Bronchial epithelial cell (primary cell): ENCODE results near the gene DNAAF5. TPM values are rescaled to one million over a fixed set of nuclear protein-coding genes. Genes with fewer than 3 reads are reported as not detected.
A peak's percentile ranks its signal among the peaks of the same experiment; 100 is the strongest.

Experiments
- DNase-seq: peaks from one replicate; pipeline ENCODE4 v3.0.0-alpha.2; 2010; ENCODE audit warnings: low read depth
- FAIRE-seq: peaks from 2 replicates; lab custom pipeline; 2011; peaks lifted over from hg19 to GRCh38; lab: Jason Lieb, UNC
- H3K27me3 ChIP-seq: 2 replicates; pipeline ENCODE4 v1.5.1; 2011; ENCODE audit warnings: low read length; ENCODE audit not compliant: control insufficient read depth, insufficient read depth
- H3K36me3 ChIP-seq: 2 replicates; pipeline ENCODE4 v1.5.1; 2011; ENCODE audit warnings: low read length; ENCODE audit not compliant: control insufficient read depth, insufficient read depth
- H3K4me3 ChIP-seq: 2 replicates; pipeline ENCODE4 v1.5.1; 2011; ENCODE audit warnings: mild to moderate bottlenecking, low read depth, low read length, control low read depth
- total RNA-seq: library from RNA; depleted of rRNA; stranded (reverse); fragments of >200 nt; gene quantifications from 2 replicates; pipeline ENCODE4 v1.2.1, GENCODE V29; 2014
- TF ChIP-seq, protein P1 (sequence below): IDR thresholded peaks from 2 replicates; pipeline ENCODE4 v1.5.1; 2011; ENCODE audit warnings: mild to moderate bottlenecking, moderate library complexity, low read length, control low read depth, inconsistent platforms; ENCODE audit not compliant: insufficient read depth, severe bottlenecking

The DNAAF5 gene
- total RNA-seq, 1 donor from 2014 or later: 9.7 TPM

DNA sequence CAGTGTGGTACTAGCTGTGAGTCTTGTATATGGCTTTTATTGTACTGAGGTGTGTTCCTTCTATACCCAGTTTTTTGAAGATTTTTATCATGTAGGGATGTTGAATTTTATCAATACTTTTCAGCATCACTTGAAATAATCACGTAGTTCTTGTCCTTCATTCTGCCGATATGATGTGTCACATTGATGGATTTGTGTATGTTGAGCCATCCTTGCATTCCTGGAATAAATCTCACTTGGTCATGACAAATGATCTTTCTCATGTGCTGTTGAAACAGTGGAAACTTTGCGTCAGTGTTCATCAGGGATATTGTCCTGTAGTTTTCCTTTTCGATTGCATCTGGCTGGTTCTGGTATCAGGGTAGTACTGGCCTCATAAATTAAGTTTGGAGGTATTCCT, 7.7 kb downstream of the DNAAF5 start:
- FAIRE-seq: no peak

DNA sequence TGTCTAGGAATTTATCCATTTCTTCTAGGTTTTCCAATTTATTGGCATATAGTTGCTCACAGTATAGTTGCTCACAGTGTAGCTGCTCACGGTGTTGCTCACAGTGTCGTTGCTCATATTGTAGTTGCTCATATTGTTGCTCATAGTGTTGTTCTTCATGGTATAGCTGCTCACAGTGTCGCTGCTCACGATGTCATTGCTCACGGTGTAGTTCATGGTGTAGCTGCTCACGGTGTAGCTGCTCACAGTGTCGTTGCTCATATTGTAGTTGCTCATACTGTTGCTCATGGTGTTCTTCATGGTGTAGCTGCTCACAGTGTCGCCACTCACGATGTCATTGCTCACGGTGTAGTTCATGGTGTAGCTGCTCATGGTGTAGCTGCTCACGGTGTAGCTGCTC, 8.3 kb downstream of the DNAAF5 start:
- FAIRE-seq: peak; percentile 96
- Histone ChIP-seq H3K36me3 (no peaks in the 10 kb centered on the region), H3K4me3 (no peak overlapping the region), H3K27me3 (no peaks in the 10 kb centered on the region)
- TF ChIP-seq, protein P1, sequence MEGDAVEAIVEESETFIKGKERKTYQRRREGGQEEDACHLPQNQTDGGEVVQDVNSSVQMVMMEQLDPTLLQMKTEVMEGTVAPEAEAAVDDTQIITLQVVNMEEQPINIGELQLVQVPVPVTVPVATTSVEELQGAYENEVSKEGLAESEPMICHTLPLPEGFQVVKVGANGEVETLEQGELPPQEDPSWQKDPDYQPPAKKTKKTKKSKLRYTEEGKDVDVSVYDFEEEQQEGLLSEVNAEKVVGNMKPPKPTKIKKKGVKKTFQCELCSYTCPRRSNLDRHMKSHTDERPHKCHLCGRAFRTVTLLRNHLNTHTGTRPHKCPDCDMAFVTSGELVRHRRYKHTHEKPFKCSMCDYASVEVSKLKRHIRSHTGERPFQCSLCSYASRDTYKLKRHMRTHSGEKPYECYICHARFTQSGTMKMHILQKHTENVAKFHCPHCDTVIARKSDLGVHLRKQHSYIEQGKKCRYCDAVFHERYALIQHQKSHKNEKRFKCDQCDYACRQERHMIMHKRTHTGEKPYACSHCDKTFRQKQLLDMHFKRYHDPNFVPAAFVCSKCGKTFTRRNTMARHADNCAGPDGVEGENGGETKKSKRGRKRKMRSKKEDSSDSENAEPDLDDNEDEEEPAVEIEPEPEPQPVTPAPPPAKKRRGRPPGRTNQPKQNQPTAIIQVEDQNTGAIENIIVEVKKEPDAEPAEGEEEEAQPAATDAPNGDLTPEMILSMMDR: no peak
- DNase-seq: no peak

More for the DNA sequence above, 7.7 kb downstream of the DNAAF5 start:
- no peaks in the 10 kb centered on the region for H3K27me3 ChIP-seq
- H3K4me3 ChIP-seq: no peak overlapping the region
- TF ChIP-seq, protein P1: no peak
- DNase-seq: no peak
- H3K36me3 ChIP-seq: no peaks in the 10 kb centered on the region

DNA sequence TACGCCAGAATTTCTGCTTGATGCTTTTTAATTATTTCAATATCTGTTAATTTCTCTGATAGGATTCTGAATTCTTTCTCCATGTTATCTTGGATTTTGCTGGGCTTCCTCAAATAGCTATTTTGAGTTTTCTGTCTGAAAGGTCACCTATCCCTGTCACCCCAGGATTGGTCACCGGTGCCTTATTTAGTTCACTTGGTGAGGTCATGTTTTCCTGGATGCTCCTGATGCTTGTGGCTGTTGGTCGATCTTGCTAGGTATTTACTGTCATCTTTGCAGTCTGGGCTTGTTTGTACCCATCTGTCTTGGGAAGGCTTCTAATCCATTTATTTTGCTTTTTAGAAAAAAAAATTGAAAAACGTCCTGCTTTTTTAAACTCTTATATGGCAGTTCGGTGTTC, 11.7 kb downstream of the DNAAF5 start:
- Histone ChIP-seq H3K27me3 (no peaks in the 10 kb centered on the region), H3K36me3 (peaks cover 14% of the 10 kb centered on the region), H3K4me3 (no peak overlapping the region)
- no peak for FAIRE-seq
- TF ChIP-seq, protein P1: no peak
- DNase-seq: no peak

DNA sequence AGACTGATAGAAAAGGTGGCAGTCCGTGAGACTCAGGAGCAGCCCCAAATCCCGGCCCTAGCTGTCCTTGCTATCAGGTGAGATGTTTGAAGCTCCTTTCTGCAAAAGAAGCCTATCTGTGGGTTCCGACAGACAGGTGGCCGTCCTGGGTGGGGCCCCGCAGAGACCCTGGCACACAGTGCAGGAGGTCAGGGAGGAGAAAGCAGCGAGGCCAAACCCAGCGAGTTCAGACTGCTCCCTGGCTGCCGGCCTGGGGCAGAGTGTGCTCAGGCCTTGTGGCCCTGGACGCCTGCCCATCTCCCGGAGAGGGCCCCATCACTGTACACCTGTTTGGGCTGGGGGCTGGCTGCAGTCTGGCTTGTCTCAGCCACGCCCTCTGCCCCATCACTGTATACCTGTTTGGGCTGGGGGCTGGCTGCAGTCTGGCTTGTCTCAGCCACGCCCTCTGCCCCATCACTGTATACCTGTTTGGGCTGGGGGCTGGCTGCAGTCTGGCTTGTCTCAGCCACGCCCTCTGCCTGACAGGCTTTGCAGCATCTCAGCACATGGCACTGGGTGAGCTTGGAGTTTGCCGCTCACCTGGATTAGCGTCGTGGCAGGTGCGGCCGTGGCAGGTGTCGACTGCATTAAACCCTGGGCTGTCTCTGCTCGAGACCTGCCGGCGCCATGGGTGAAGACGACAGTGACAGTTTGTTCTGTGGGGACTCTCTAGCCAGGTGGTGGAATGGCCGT, 12.4 kb downstream of the DNAAF5 start:
- Histone ChIP-seq H3K27me3 (no peaks in the 10 kb centered on the region), H3K4me3 (no peak overlapping the region), H3K36me3 (peaks cover 14% of the 10 kb centered on the region)
- TF ChIP-seq, protein P1: no peak
- DNase-seq (no peak), FAIRE-seq (no peak)

DNA sequence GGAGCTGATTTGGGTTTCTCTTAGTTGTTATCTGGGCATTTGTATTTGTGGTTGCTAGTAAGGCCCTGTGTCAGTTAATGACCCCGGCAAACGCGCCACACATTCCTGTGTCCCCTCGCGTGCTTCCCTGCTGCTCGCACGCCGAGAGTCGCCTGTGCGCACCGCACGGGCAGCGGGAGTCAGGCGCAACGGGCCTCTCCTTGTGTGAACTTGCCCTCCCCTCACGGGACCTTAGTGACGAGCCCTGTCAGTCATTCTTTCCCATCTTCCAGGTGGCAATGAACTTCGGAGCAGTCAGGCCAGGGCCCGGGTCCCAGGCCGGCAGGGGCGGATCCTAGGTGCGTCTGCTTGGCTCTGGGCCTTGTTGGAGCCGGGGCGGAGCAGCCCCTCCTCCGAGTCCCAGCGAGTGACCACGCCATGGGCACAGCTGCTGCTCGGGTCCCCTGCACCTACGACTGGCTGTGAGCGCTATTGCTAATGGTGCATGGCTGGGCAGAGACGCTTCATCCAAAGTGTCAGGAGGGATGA, 13.0 kb downstream of the DNAAF5 start:
- DNase-seq: no peak
- TF ChIP-seq, protein P1: no peak
- Histone ChIP-seq H3K36me3 (peaks cover 14% of the 10 kb centered on the region), H3K4me3 (no peak overlapping the region), H3K27me3 (no peaks in the 10 kb centered on the region)
- FAIRE-seq: no peak
